A549 treated with AZD9567 at 1 μM for 4 hours (cell line): ENCODE measurements around the gene RANBP9. TPM values are rescaled to one million over a fixed set of nuclear protein-coding genes. Genes with fewer than 3 reads are reported as not detected.

Experiments
- total RNA-seq: library from RNA; stranded (reverse); fragments of 200-300 nt; extraction: Qiagen RNA extraction; gene quantifications from 5 replicates; pipeline ENCODE4 v1.2.3, GENCODE V29; 2022; ENCODE audit not compliant: insufficient read depth

The RANBP9 gene
- 12.0 to 25.0 TPM (median 13.7 TPM) in 5 replicates for total RNA-seq

DNA sequence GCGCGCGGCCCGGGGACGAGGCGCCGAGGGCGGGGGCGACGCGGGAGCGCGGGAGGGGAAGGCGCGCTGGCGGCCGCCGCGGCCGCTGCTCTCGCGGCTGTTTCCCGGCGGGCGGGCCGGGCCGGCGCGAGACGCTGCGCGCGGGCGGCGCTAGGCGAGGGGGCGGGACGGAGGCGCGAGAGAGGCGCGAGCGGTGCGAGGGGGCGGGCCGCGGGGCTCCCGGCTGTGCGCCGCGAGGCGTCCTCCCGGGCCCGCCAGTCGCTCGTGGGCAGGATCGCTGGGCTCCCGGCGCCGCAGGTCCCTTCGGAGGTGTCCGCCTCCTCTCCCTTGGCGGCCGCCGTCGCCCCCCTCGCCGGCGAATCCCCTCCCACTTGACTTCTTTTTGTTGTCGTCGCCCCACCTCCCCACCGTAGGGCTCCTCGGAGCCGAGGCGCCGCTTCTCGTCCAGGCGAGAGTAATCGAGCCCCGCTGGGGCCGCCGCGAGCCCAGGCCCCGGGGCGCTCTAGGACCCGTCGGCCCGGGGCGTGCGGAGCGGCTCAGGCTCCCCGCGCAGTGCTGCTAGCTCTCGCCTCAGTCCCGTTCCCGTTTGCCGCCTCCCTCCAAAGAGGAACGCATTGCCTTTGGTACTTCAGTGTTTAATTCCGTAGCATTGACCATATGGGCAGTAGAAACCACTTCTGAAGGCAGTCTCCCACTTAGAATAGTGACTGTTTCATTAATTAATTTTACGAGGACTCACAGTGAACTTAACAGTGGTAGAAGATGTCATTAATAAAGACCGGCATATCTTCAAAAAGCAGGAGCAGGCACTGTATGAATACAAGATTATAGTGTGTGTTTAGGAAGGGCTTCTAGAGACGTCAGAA, at the start of gene RANBP9:
Gene RANBP9 (minus strand): TSS at position 103 of the 866 bp plus-strand sequence. CDS start 330 bp downstream, outside the sequence.

DNA sequence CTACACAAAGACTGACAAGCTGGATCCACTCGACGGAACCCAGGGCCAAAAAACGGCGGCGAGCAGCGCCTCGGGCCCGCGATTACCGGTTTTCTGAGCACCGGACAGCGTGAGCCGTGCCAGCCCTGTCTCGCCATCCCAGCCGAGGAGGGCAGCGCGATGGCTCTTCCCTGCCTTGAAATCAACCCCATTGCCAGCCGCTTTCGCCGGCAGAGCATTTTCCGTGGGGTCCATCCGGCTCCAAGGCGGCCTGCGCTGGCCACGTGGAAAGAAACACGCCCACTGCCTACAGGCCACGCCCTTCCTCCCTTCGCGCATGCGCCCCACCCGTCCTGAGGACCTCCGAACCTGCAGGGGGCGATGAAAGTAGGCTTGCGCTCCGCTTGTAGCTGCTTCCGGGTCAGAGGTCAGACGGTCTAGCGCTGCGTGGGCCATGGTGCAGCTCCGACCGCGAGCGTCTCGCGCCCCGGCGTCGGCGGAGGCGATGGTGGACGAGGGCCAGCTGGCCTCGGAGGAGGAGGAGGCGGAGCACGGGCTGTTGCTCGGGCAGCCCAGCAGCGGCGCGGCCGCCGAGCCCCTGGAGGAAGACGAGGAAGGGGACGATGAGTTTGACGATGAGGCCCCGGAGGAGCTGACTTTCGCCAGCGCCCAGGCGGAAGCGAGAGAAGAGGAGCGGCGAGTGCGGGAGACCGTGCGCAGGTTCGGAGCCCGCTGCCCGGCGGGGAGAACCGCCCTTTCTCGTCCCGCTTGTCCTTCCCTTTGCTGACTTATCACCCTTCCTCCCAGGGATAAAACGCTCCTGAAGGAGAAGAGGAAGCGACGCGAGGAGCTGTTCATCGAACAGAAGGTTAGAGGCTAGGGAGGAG, 96.5 kb downstream of the RANBP9 start, which contains the start of gene NOL7:
Gene NOL7 (plus strand): TSS at position 410 of the 866 bp plus-strand sequence. CDS start 24 bp downstream, at position 434.

DNA sequence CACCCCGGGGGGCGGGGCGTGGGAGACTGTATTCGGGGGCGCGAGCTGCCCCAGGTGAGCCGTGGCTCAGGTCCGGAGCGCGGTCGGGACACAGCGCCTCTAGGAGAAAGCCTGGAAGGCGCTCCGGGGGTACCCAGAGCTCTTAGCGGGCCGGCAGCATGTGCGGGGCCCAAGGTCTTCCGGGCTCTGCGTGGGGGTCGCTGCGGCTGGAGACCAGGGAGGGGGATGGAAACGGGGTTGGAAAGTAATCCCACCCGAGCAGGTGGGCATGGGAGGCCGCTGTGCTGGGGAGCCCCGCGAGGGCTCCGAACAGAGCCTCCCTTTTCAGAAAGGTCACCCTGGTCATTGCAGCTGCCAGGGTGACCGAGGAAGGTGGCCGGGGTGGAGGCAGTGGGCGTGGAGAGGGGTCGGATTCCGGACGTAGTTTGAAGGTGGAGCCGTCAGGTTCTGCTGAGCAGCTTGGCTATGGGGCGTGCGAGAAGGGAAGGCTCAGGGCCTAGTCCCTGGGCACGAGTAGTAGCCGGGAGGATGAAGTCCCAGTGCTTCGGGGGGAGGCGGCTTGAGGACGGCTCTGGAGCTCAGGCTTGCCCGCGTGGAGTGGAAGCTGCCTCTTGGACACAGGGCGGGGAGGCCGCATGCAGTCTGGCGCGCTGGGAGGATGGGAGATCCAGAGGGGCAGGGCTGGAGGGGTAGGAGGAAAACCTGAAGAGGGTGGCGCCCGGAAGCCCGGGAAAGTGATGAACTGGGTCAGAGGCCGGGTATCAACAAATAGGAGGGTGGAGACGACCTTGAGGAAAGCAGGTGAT, 136.9 kb downstream of the RANBP9 start, which contains the start of gene SIRT5:
Gene SIRT5 (plus strand): TSS at position 31 of the 806 bp plus-strand sequence. CDS start 9,510 bp downstream, outside the sequence.

Other genes starting within 250 kb of the RANBP9 start
- gene GFOD1, start 224.2 kb downstream of the RANBP9 start, total RNA-seq: 1.4 to 1.8 TPM (median 1.5 TPM) in 5 replicates
- 3.3 to 8.8 TPM (median 3.5 TPM) in 5 replicates for gene SIRT5, start 137.2 kb downstream of the RANBP9 start, total RNA-seq
- 66.8 to 72.0 TPM (median 68.0 TPM) in 5 replicates for gene NOL7, start 96.5 kb downstream of the RANBP9 start, total RNA-seq
- 9.9 to 15.1 TPM (median 14.2 TPM) in 5 replicates for gene MCUR1, start 102.7 kb upstream of the RANBP9 start, total RNA-seq
- 1.2 to 3.0 TPM (median 2.5 TPM) in 5 replicates for gene RNF182, start 213.1 kb upstream of the RANBP9 start, total RNA-seq